IMR-90 (cell line): ENCODE results near the gene MACC1. TPM values are rescaled to one million over a fixed set of nuclear protein-coding genes. Genes with fewer than 3 reads are reported as not detected.
"Not testable (repeated sequence)": the region's sequence is repeated elsewhere in the genome, so short reads cannot be mapped to it uniquely, and the experiment has no call there.

Experiments
- ATAC-seq: fragments of 200-7000 bp; cut with Tn5 transposase; 2 replicates; pipeline ENCODE4 v1.9.1; 2020; ENCODE audit warnings: low read depth, mild to moderate bottlenecking, moderate library complexity
- BruUV-seq: library from RNA; stranded (reverse); fragments of 400-500 nt; replicated peaks from 2 replicates; lab custom pipeline; 2021; lab: Mats Ljungman, UMichigan
- CTCF ChIA-PET: fragments of 300-600 bp; formaldehyde crosslinking; extraction: SDS; loops from one replicate; lab custom pipeline; 2021; ENCODE audit warnings: antibody characterized with exemption; lab: Yijun Ruan, JAX
- POLR2A ChIA-PET: fragments of 300-600 bp; sonication (Branson Sonifier 250); formaldehyde crosslinking; loops from one replicate; lab custom pipeline; 2022; ENCODE audit warnings: antibody characterized with exemption; ENCODE audit not compliant: unreplicated experiment; lab: Charles Lee
- DNase-seq: peaks from one replicate; pipeline ENCODE4 v3.0.0; 2013
- H2AFZ ChIP-seq: replicated peaks from 2 replicates; pipeline ENCODE3; 2013; ENCODE audit warnings: low read length, mild to moderate bottlenecking; ENCODE audit not compliant: poor library complexity
- H2AK5ac ChIP-seq: 2 replicates; pipeline ENCODE4 v1.6.1; 2013; ENCODE audit warnings: low read depth, low read length, inconsistent platforms
- H2AK9ac ChIP-seq: replicated peaks from 2 replicates; pipeline ENCODE3; 2013; ENCODE audit warnings: mild to moderate bottlenecking, low read depth, low read length, moderate library complexity; ENCODE audit not compliant: poor library complexity
- H2BK120ac ChIP-seq: 2 replicates; pipeline ENCODE4 v1.6.1; 2013; ENCODE audit warnings: low read depth, low read length, inconsistent platforms
- H2BK15ac ChIP-seq: 3 replicates; pipeline ENCODE4 v1.6.1; 2013; ENCODE audit warnings: low read depth, low read length, inconsistent platforms
- H2BK20ac ChIP-seq: 2 replicates; pipeline ENCODE4 v1.6.1; 2013; ENCODE audit warnings: low read depth, mild to moderate bottlenecking, inconsistent platforms, low read length, moderate library complexity
- H2BK5ac ChIP-seq: 2 replicates; pipeline ENCODE4 v1.6.1; 2013; ENCODE audit warnings: mild to moderate bottlenecking, low read depth, low read length, inconsistent platforms; ENCODE audit not compliant: poor library complexity, severe bottlenecking
- H3K14ac ChIP-seq: replicated peaks from 2 replicates; pipeline ENCODE4 v1.6.1; 2013; ENCODE audit warnings: low read depth, low read length, inconsistent platforms
- H3K18ac ChIP-seq: 2 replicates; pipeline ENCODE4 v1.6.1; 2013; ENCODE audit warnings: low read depth, low read length, control low read depth
- H3K23ac ChIP-seq: 2 replicates; pipeline ENCODE4 v1.6.1; 2013; ENCODE audit warnings: low read depth, low read length, inconsistent platforms
- H3K27ac ChIP-seq: 2 replicates; pipeline ENCODE4 v1.5.1; 2013; ENCODE audit warnings: mild to moderate bottlenecking, control low read depth, low read length; ENCODE audit not compliant: insufficient read depth
- H3K27me3 ChIP-seq: 2 replicates; pipeline ENCODE4 v1.6.1; 2013; ENCODE audit warnings: low read length; ENCODE audit not compliant: control insufficient read depth, insufficient read depth
- H3K36me3 ChIP-seq: 2 replicates; pipeline ENCODE4 v1.6.1; 2013; ENCODE audit warnings: low read length, mixed read lengths; ENCODE audit not compliant: control insufficient read depth, insufficient read depth
- H3K4ac ChIP-seq: 2 replicates; pipeline ENCODE4 v1.6.1; 2013; ENCODE audit warnings: low read depth, low read length, inconsistent platforms
- H3K4me1 ChIP-seq: 2 replicates; pipeline ENCODE4 v1.6.1; 2013; ENCODE audit warnings: low read length, mixed read lengths; ENCODE audit not compliant: control insufficient read depth, insufficient read depth
- H3K4me2 ChIP-seq: 2 replicates; pipeline ENCODE4 v1.6.1; 2013; ENCODE audit warnings: low read depth, mild to moderate bottlenecking, control low read depth, low read length, moderate library complexity
- H3K4me3 ChIP-seq: 2 replicates; pipeline ENCODE4 v1.5.1; 2013; ENCODE audit warnings: low read depth, mild to moderate bottlenecking, control low read depth, low read length, moderate library complexity; ENCODE audit not compliant: insufficient read depth
- H3K56ac ChIP-seq: 2 replicates; pipeline ENCODE4 v1.6.1; 2013; ENCODE audit warnings: low read length, inconsistent platforms; ENCODE audit not compliant: insufficient read depth; ENCODE audit errors: extremely low read depth
- H3K79me1 ChIP-seq, 2 experiments: 2 replicates each; pipeline ENCODE4 v1.6.1; 2013; ENCODE audit warnings: low read length in 2 of 2, inconsistent platforms in 1 of 2, low read depth in 1 of 2
- H3K9ac ChIP-seq: 2 replicates; pipeline ENCODE4 v1.6.1; 2013; ENCODE audit warnings: low read depth, low read length, control low read depth
- H3K9me1 ChIP-seq: 2 replicates; pipeline ENCODE4 v1.6.1; 2013; ENCODE audit warnings: low read length, inconsistent platforms; ENCODE audit not compliant: insufficient read depth
- H3K9me3 ChIP-seq: 2 replicates; pipeline ENCODE4 v1.6.1; 2013; ENCODE audit warnings: low read length; ENCODE audit not compliant: control insufficient read depth, insufficient read depth
- H4K20me1 ChIP-seq: 2 replicates; pipeline ENCODE4 v1.6.1; 2013; ENCODE audit warnings: low read length, inconsistent platforms; ENCODE audit not compliant: insufficient read depth
- H4K5ac ChIP-seq: 2 replicates; pipeline ENCODE4 v1.6.1; 2013; ENCODE audit warnings: mild to moderate bottlenecking, low read depth, low read length, control low read depth
- H4K8ac ChIP-seq, 2 experiments: 2 replicates each; pipeline ENCODE4 v1.6.1; 2013; ENCODE audit warnings: low read depth in 2 of 2, low read length in 2 of 2, control low read depth in 1 of 2, inconsistent platforms in 1 of 2
- H4K91ac ChIP-seq: 2 replicates; pipeline ENCODE4 v1.6.1; 2013; ENCODE audit warnings: low read depth, low read length, inconsistent platforms; ENCODE audit not compliant: insufficient read depth
- WGBS, 2 experiments: methylation state at CpG; one replicate each; pipeline versions ENCODE4 v1.1.5 to v1.1.7; 2013; ENCODE audit warnings: missing lambda C conversion rate in 2 of 2; ENCODE audit not compliant: insufficient read length in 1 of 2; ENCODE audit errors: extremely low coverage in 2 of 2; 5-methylcytosine and 5-hydroxymethylcytosine counted together
- dilution Hi-C: fragments of 300-500 bp; cut with HindIII; formaldehyde crosslinking; loops from one replicate; pipeline ENCODE4 v1.14.3; 2018; ENCODE audit warnings: low sequenced_read_pairs; ENCODE audit not compliant: unreplicated experiment
- in situ Hi-C: fragments of 300-500 bp; cut with MboI; formaldehyde crosslinking; loops from 3 replicates; pipeline ENCODE4 v1.14.3; 2019; ENCODE audit warnings: low sequenced_read_pairs, inconsistent platforms, mixed read lengths
- intact Hi-C: fragments of 100-400 bp; cut with micrococcal nuclease; formaldehyde crosslinking; loops from 2 replicates; pipeline ENCODE4 v1.10.0; 2022
- polyA plus RNA-seq, 3 experiments: library from polyadenylated mRNA; depleted of rRNA; stranded (reverse); fragments of >200 nt; gene quantifications; 2 replicates each; pipeline ENCODE4 v1.2.3, GENCODE V29; 2012; ENCODE audit warnings: low replicate concordance in 1 of 3
- total RNA-seq: library from RNA; depleted of rRNA; stranded (reverse); fragments of >200 nt; gene quantifications from 2 replicates; pipeline ENCODE4 v1.2.3, GENCODE V29; 2012

MACC1 gene
- total and polyA plus RNA-seq, 2 of the 4 experiments (the other 2 are of a cell fraction) = under 0.01 TPM; not detected in 1

DNA sequence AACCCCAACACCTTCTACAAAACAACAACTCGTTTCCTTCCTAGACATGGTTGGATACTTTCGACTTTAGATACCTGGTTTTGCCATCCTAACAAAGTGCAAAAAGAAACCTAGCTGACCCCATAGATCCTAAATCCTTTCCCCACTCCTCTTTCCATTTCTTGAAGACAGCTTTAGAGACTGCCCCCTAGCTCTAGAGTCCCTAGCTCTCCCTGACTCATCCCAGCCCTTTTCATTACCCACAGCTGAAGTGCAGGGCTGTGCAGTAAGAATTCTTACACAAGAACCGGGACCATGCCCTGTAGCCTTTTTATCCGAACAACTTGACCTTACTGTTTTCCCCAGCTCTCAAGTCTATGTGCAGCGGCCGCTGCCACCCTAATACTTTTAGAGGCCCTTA, 93.1 kb downstream of the MACC1 start:
- H2AFZ ChIP-seq, BruUV-seq, POLR2A ChIA-PET, H2AK9ac ChIP-seq, H3K27ac ChIP-seq, H2AK5ac ChIP-seq, H3K36me3 ChIP-seq, in situ Hi-C loops, H3K56ac ChIP-seq, H2BK5ac ChIP-seq, H4K91ac ChIP-seq, H3K14ac ChIP-seq, H3K9me1 ChIP-seq, H2BK20ac ChIP-seq, H3K4ac ChIP-seq, H4K20me1 ChIP-seq, H3K9ac ChIP-seq, H3K4me1 ChIP-seq, CTCF ChIA-PET, H3K79me1 ChIP-seq, intact Hi-C loops, H3K18ac ChIP-seq, H3K9me3 ChIP-seq, DNase-seq, H2BK15ac ChIP-seq, ATAC-seq, H4K8ac ChIP-seq, H3K27me3 ChIP-seq, H3K4me2 ChIP-seq, H4K5ac ChIP-seq, dilution Hi-C loops, H3K4me3 ChIP-seq, H2BK120ac ChIP-seq, H3K23ac ChIP-seq: not testable (repeated sequence)
- 75% methylated on average over 6 of the region's 6 CpGs; no CpG with 5 or more reads in 1 of the 2 experiments for WGBS, 2 experiments

DNA sequence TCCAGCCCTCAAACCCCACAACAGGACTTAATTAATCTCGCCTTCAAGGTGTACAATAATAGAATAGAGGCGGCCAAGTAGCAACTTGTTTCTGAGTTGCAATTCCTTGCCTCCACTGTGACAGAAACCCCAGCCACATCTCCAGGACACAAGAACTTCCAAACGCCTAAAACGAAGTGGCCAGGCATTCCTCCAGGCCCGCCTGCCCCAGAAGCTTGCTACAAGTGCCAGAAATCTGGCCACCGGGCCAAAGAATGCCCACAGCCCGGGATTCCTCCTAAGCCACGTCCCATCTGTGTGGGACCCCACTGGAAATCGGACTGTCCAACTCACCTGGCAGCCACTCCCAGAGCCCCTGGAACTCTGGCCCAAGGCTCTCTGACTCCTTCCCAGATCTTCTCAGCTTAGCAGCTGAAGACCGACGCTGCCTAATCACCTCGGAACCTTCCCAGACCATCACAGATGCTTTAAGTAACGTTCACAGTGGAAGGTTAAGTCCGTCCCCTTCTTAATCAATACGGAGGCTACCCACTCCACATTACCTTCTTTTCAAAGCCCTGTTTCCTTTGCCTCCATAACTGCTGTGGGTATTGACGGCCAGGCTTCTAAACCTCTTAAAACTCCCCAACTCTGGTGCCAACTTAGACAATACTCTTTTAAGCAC, 94.4 kb downstream of the MACC1 start:
- H3K4me2 ChIP-seq, H2BK120ac ChIP-seq, H3K27ac ChIP-seq, H2AK5ac ChIP-seq, H2BK15ac ChIP-seq, H4K8ac ChIP-seq, H4K91ac ChIP-seq, BruUV-seq, H3K23ac ChIP-seq, H3K36me3 ChIP-seq, CTCF ChIA-PET, intact Hi-C loops, H3K14ac ChIP-seq, H2AFZ ChIP-seq, H3K9me3 ChIP-seq, H3K56ac ChIP-seq, H3K27me3 ChIP-seq, H3K18ac ChIP-seq, in situ Hi-C loops, H2BK20ac ChIP-seq, dilution Hi-C loops, H3K4me1 ChIP-seq, ATAC-seq, H3K79me1 ChIP-seq, H3K4ac ChIP-seq, POLR2A ChIA-PET, H3K4me3 ChIP-seq, H3K9me1 ChIP-seq, DNase-seq, H3K9ac ChIP-seq, H2AK9ac ChIP-seq, H2BK5ac ChIP-seq, H4K5ac ChIP-seq, H4K20me1 ChIP-seq: not testable (repeated sequence)
- no CpG with 5 or more reads among the region's 16 CpGs for WGBS, 2 experiments
